Activated T-helper 9 cell treated with anti-CD3 and anti-CD28 coated beads, Interleukin-2, amount 50 U/mL, for 16 hours (primary cell): ENCODE results near the gene AATF.

ENCODE experiments used
- DNase-seq: peaks from one replicate; pipeline ENCODE4 v3.0.0-alpha.2; 2020; ENCODE audit warnings: low read depth

Gene AATF

GRCh38 chr17:36941265-36942010 is 7.3 kb upstream of the AATF start:
- DNase-seq: no peak

GRCh38 chr17:36942019-36942599 is 6.6 kb upstream of the AATF start:
- no peak for DNase-seq

GRCh38 chr17:36942631-36943125 is 6.1 kb upstream of the AATF start:
- DNase-seq: no peak

- DNase-seq: no peak
These were observed 5.2 kb upstream of the AATF start for GRCh38 chr17:36943250-36944191.

- DNase-seq: no peak
These were observed 4.2 kb upstream of the AATF start for GRCh38 chr17:36944553-36944952.

GRCh38 chr17:36945140-36945539 is 3.6 kb upstream of the AATF start:
- DNase-seq: no peak

GRCh38 chr17:36945959-36946725 is 2.6 kb upstream of the AATF start:
- DNase-seq: no peak

GRCh38 chr17:36946726-36947091 is 2.0 kb upstream of the AATF start:
- DNase-seq: no peak

GRCh38 chr17:36947922-36948716 is 635 bp upstream of the AATF start:
- DNase-seq: no peak

- DNase-seq: no peak
These were observed 740 bp downstream of the AATF start for GRCh38 chr17:36949461-36949927.

GRCh38 chr17:36950027-36950426 is 1.3 kb downstream of the AATF start:
- no peak for DNase-seq

- DNase-seq: no peak
These were observed 2.5 kb downstream of the AATF start for GRCh38 chr17:36951084-36951789.

- DNase-seq: no peak
These were observed 22.8 kb downstream of the AATF start for GRCh38 chr17:36971508-36971907.

GRCh38 chr17:36972186-36972700 is 23.5 kb downstream of the AATF start:
- no peak for DNase-seq

GRCh38 chr17:36972905-36973304 is 24.2 kb downstream of the AATF start:
- DNase-seq: no peak

GRCh38 chr17:36975922-36976515 is 27.3 kb downstream of the AATF start:
- no peak for DNase-seq

GRCh38 chr17:36977066-36977465 is 28.3 kb downstream of the AATF start:
- no peak for DNase-seq

- DNase-seq: no peak
These were observed 28.8 kb downstream of the AATF start for GRCh38 chr17:36977568-36977967.

GRCh38 chr17:36978810-36979564 is 30.2 kb downstream of the AATF start:
- no peak for DNase-seq
